OCI-LY7 (cell line): Measurements from ENCODE around the gene CD58. TPM values are rescaled to one million over a fixed set of nuclear protein-coding genes. Genes with fewer than 3 reads are reported as not detected.

Source experiments
- BruUV-seq: library from RNA; stranded (reverse); fragments of 400-500 nt; replicated peaks from 2 replicates; lab custom pipeline; 2021; lab: Mats Ljungman, UMichigan
- CTCF ChIA-PET: fragments of 300-600 bp; sonication (Branson Sonifier 250); formaldehyde crosslinking; loops from one replicate; lab custom pipeline; 2022; ENCODE audit warnings: antibody characterized with exemption; ENCODE audit not compliant: unreplicated experiment; lab: Charles Lee
- POLR2A ChIA-PET: fragments of 300-600 bp; sonication (Branson Sonifier 250); formaldehyde crosslinking; loops from one replicate; lab custom pipeline; 2022; ENCODE audit warnings: antibody characterized with exemption; lab: Charles Lee
- DNase-seq: peaks from one replicate; pipeline ENCODE4 v3.0.0-alpha.2; 2015; ENCODE audit warnings: low spot score
- H2AFZ ChIP-seq: fragments of 200-600 bp; sonication (generic), shearing (Covaris generic); 2 replicates; pipeline ENCODE4 v1.6.1; 2014; ENCODE audit warnings: mild to moderate bottlenecking, antibody characterized with exemption, low read length, moderate library complexity
- H3K27ac ChIP-seq: fragments of 200-600 bp; sonication (generic); 2 replicates; pipeline ENCODE4 v1.5.1; 2014; ENCODE audit warnings: mixed run types, low read depth, mild to moderate bottlenecking, moderate library complexity, low read length, inconsistent platforms; ENCODE audit not compliant: poor library complexity, severe bottlenecking
- H3K36me3 ChIP-seq: fragments of 200-600 bp; sonication (generic); 2 replicates; pipeline ENCODE4 v1.6.1; 2014; ENCODE audit warnings: mild to moderate bottlenecking, antibody characterized with exemption, low read length, moderate library complexity, mixed read lengths; ENCODE audit not compliant: insufficient read depth
- H3K4me1 ChIP-seq: fragments of 200-600 bp; sonication (generic); 2 replicates; pipeline ENCODE4 v1.5.1; 2014; ENCODE audit warnings: mild to moderate bottlenecking, low read length; ENCODE audit not compliant: insufficient read depth, poor library complexity, severe bottlenecking
- H3K4me2 ChIP-seq: fragments of 200-600 bp; sonication (generic); 2 replicates; pipeline ENCODE4 v1.6.1; 2014; ENCODE audit warnings: mild to moderate bottlenecking, low read length
- H3K4me3 ChIP-seq: fragments of 200-600 bp; sonication (generic); 2 replicates; pipeline ENCODE4 v1.5.1; 2014; ENCODE audit warnings: mild to moderate bottlenecking, low read depth, low read length; ENCODE audit not compliant: poor library complexity, severe bottlenecking
- H3K79me2 ChIP-seq: fragments of 200-600 bp; sonication (generic); 2 replicates; pipeline ENCODE4 v1.6.1; 2016; ENCODE audit warnings: low read depth, mild to moderate bottlenecking, low read length, moderate library complexity, mixed read lengths; ENCODE audit not compliant: insufficient read depth
- H3K9me2 ChIP-seq: fragments of 200-600 bp; sonication (generic); 2 replicates; pipeline ENCODE4 v1.6.1; 2016; ENCODE audit warnings: mild to moderate bottlenecking, low read length, mixed read lengths; ENCODE audit not compliant: insufficient read depth
- H3K9me3 ChIP-seq: fragments of 200-600 bp; sonication (generic); 2 replicates; pipeline ENCODE4 v1.6.1; 2014; ENCODE audit warnings: mild to moderate bottlenecking, mixed run types, low read length, mixed read lengths
- H4K20me1 ChIP-seq: fragments of 200-600 bp; sonication (generic); 2 replicates; pipeline ENCODE4 v1.6.1; 2014; ENCODE audit warnings: mild to moderate bottlenecking, antibody characterized with exemption, low read length, moderate library complexity, mixed read lengths; ENCODE audit not compliant: insufficient read depth
- CTCF ChIP-seq: fragments of 200-600 bp; sonication (generic); conservative IDR thresholded peaks from 2 replicates; pipeline ENCODE4 v1.5.1; 2014; ENCODE audit warnings: mild to moderate bottlenecking, antibody characterized with exemption, low read length, moderate library complexity, mixed read lengths
- EZH2phosphoT487 ChIP-seq: fragments of 200-600 bp; sonication (generic); IDR thresholded peaks from 2 replicates; pipeline ENCODE4 v1.6.1; 2018; ENCODE audit warnings: low read depth, borderline replicate concordance, mild to moderate bottlenecking, mixed run types, antibody characterized with exemption, low read length, moderate library complexity, mixed read lengths
- intact Hi-C: fragments of 100-400 bp; cut with micrococcal nuclease; formaldehyde crosslinking; loops from one replicate; pipeline ENCODE4 v1.10.0; 2022; ENCODE audit not compliant: unreplicated experiment
- total RNA-seq, 2 experiments: library from RNA; depleted of rRNA in 1 of 2; stranded (reverse); fragments of >200 nt in 1 of 2; shearing (Covaris generic) in 1 of 2; gene quantifications; 2 replicates each; pipeline ENCODE4 v1.2.3, GENCODE V29; 2014 to 2022

The CD58 gene
- total RNA-seq, 2 experiments from 2014 or later: 3.3 TPM; not detected in 1

GRCh38 chr1:116531917-116532316, 38.9 kb downstream of the CD58 start:
- TF ChIP-seq EZH2phosphoT487 (no peak), CTCF (no peak)
- no peaks in the 10 kb centered on the region for H3K79me2 ChIP-seq
- no peaks in the 10 kb centered on the region for H3K9me3 ChIP-seq
- no peaks in the 10 kb centered on the region for H4K20me1 ChIP-seq
- intact Hi-C loops: no loop called here
- BruUV-seq: no TSS peak
- H3K27ac ChIP-seq: no peak overlapping the region
- no peaks in the 10 kb centered on the region for H3K9me2 ChIP-seq
- ChIA-PET POLR2A (no interaction called here), CTCF (no interaction called here)
- no peak overlapping the region for H2AFZ ChIP-seq
- H3K36me3 ChIP-seq: no peaks in the 10 kb centered on the region
- H3K4me2 ChIP-seq: no peak overlapping the region
- no peaks in the 10 kb centered on the region for H3K4me1 ChIP-seq
- H3K4me3 ChIP-seq: no peak overlapping the region
- no peak for DNase-seq

GRCh38 chr1:116529681-116530080, 41.1 kb downstream of the CD58 start:
- H3K4me3 ChIP-seq: no peak overlapping the region
- no TSS peak for BruUV-seq
- H3K27ac ChIP-seq: no peak overlapping the region
- no peaks in the 10 kb centered on the region for H4K20me1 ChIP-seq
- H3K9me3 ChIP-seq: no peaks in the 10 kb centered on the region
- ChIA-PET POLR2A (interaction anchor here (0.7 kb wide), 1 partner anchor 32 kb away, joined by 3 read pairs; no protein-coding TSS in a partner anchor), CTCF (no interaction called here)
- no peak overlapping the region for H3K4me2 ChIP-seq
- no peak for TF ChIP-seq EZH2phosphoT487
- no peak for TF ChIP-seq CTCF
- no peaks in the 10 kb centered on the region for H3K36me3 ChIP-seq
- H3K9me2 ChIP-seq: no peaks in the 10 kb centered on the region
- H2AFZ ChIP-seq: no peak overlapping the region
- H3K79me2 ChIP-seq: no peaks in the 10 kb centered on the region
- intact Hi-C loops: no loop called here
- no peaks in the 10 kb centered on the region for H3K4me1 ChIP-seq
- no peak for DNase-seq

GRCh38 chr1:116529199-116529631, 41.6 kb downstream of the CD58 start:
- Histone ChIP-seq H3K9me3 (no peaks in the 10 kb centered on the region), H2AFZ (no peak overlapping the region), H3K4me1 (no peaks in the 10 kb centered on the region), H3K27ac (no peak overlapping the region), H3K36me3 (no peaks in the 10 kb centered on the region), H4K20me1 (no peaks in the 10 kb centered on the region), H3K79me2 (no peaks in the 10 kb centered on the region), H3K4me2 (no peak overlapping the region), H3K9me2 (no peaks in the 10 kb centered on the region), H3K4me3 (no peak overlapping the region)
- TF ChIP-seq CTCF (no peak), EZH2phosphoT487 (no peak)
- CTCF ChIA-PET: no interaction called here
- intact Hi-C loops: no loop called here
- POLR2A ChIA-PET: interaction anchor here (0.7 kb wide), 1 partner anchor 32 kb away, joined by 3 read pairs; no protein-coding TSS in a partner anchor
- no peak for DNase-seq
- no TSS peak for BruUV-seq
